ENCODE results near the gene CBFB. TPM values are rescaled to one million over a fixed set of nuclear protein-coding genes. Genes with fewer than 3 reads are reported as not detected.

The CBFB gene
- total and polyA plus RNA-seq, 9 of the 15 experiments (the other 6 are each of a cell fraction or from before 2014, with no cell fraction given): 22.0 to 112 (median 66.5) TPM

GRCh38 chr16:67028696-67029253 lies at the start of gene CBFB (continued):
- peak; percentile 8 to 44 (median 12); a peak in 3 of 6 replicates for TF ChIP-seq CTCF (IDR thresholded peaks at IDR 0.05 in 2 of 3, conservative IDR thresholded peaks at IDR 0.05 in 1 of 3; ENCODE audit: insufficient read depth in 2 of 3, low read depth in 1 of 3, low read length in 3 of 3)
- TF ChIP-seq CBFA2T2 (conservative IDR thresholded peaks at IDR 0.05): no peak
- peak; percentile 95 for TF ChIP-seq POLR2B (IDR thresholded peaks at IDR 0.05; ENCODE audit: low read depth, partially characterized antibody)
- TF ChIP-seq RBM17 (IDR thresholded peaks at IDR 0.05; ENCODE audit: borderline replicate concordance, low read depth, low read length): no peak
- TF ChIP-seq NUFIP1 (IDR thresholded peaks at IDR 0.05; ENCODE audit: partially characterized antibody): no peak
- no peak for TF ChIP-seq SNRNP70 (optimal IDR thresholded peaks at IDR 0.05; ENCODE audit: low read depth, low read length)
- no peak for TF ChIP-seq CBX3 (IDR thresholded peaks at IDR 0.05; ENCODE audit: borderline replicate concordance in 1 of 2, low read length in 2 of 2)
- TF ChIP-seq GMEB1 (CRISPR knock-in tag; IDR thresholded peaks at IDR 0.05): peak; percentile 52; the same call in 1 of the 2 replicates
- TF ChIP-seq RBFOX2 (IDR thresholded peaks at IDR 0.05; ENCODE audit: low read depth, low read length): peak; percentile 89
- TF ChIP-seq JUND (IDR thresholded peaks at IDR 0.05; ENCODE audit: borderline replicate concordance, low read depth, low read length): 0 out of 2 replicates have a peak, but pooled peaks have one; percentile 18
- no peak for TF ChIP-seq JUND (tag; IDR thresholded peaks at IDR 0.05; ENCODE audit: borderline replicate concordance, low read depth, low read length)
- no peak for TF ChIP-seq BHLHE40 (IDR thresholded peaks at IDR 0.05; ENCODE audit: low read length)
- TF ChIP-seq MITF (IDR thresholded peaks at IDR 0.05): no peak
- TF ChIP-seq ATF1 (CRISPR knock-in tag; IDR thresholded peaks at IDR 0.05): no peak
- peak; percentile 48; the same call in 1 of the 2 replicates for TF ChIP-seq ATF1 (tag; IDR thresholded peaks at IDR 0.05)
- TF ChIP-seq ZNF395 (CRISPR knock-in tag; IDR thresholded peaks at IDR 0.05): peak; percentile 12; the same call in 1 of the 2 replicates
- no peak for TF ChIP-seq MAFK (IDR thresholded peaks at IDR 0.05; ENCODE audit: low read length)
- peak; percentile 73; the same call in 1 of the 2 replicates for TF ChIP-seq THAP7 (CRISPR knock-in tag; IDR thresholded peaks at IDR 0.05)
- peak; percentile 69; the same call in 1 of the 2 replicates for TF ChIP-seq TOE1 (IDR thresholded peaks at IDR 0.05; ENCODE audit: borderline replicate concordance)
- no peak for TF ChIP-seq TOE1 (CRISPR knock-in tag; IDR thresholded peaks at IDR 0.05; ENCODE audit: borderline replicate concordance, low read depth)
- no peak; the same call in 1 of the 2 replicates for TF ChIP-seq BRD4 (IDR thresholded peaks at IDR 0.05)
